ENCODE measurements around the gene KLC3.
"Not testable (repeated sequence)": the region's sequence is repeated elsewhere in the genome, so short reads cannot be mapped to it uniquely, and the experiment has no call there.

Gene KLC3

GRCh38 chr19:45307361-45307760 is 33.2 kb upstream of the KLC3 start:
- H3K79me2 ChIP-seq (ENCODE audit: control insufficient read depth, low read length) = no peaks in the 10 kb centered on the region
- no peaks in the 10 kb centered on the region; the same call in 1 of the 2 replicates for H4K20me1 ChIP-seq (ENCODE audit: control insufficient read depth, insufficient read depth, low read depth, low read length)
- H3F3A ChIP-seq (ENCODE audit: control insufficient read depth, insufficient read depth) = no peaks in the 10 kb centered on the region
- H3K9me3 ChIP-seq (ENCODE audit: control insufficient read depth, insufficient read depth, low read length) = no peaks in the 10 kb centered on the region
- H3K9me2 ChIP-seq (replicated peaks; ENCODE audit: control insufficient read depth, low read length) = no peaks in the 10 kb centered on the region
- no peak overlapping the region for H3K4me3 ChIP-seq (ENCODE audit: low read length)
- no peak overlapping the region for H3K27ac ChIP-seq (ENCODE audit: low read depth, low read length)
- TF ChIP-seq, protein P1, sequence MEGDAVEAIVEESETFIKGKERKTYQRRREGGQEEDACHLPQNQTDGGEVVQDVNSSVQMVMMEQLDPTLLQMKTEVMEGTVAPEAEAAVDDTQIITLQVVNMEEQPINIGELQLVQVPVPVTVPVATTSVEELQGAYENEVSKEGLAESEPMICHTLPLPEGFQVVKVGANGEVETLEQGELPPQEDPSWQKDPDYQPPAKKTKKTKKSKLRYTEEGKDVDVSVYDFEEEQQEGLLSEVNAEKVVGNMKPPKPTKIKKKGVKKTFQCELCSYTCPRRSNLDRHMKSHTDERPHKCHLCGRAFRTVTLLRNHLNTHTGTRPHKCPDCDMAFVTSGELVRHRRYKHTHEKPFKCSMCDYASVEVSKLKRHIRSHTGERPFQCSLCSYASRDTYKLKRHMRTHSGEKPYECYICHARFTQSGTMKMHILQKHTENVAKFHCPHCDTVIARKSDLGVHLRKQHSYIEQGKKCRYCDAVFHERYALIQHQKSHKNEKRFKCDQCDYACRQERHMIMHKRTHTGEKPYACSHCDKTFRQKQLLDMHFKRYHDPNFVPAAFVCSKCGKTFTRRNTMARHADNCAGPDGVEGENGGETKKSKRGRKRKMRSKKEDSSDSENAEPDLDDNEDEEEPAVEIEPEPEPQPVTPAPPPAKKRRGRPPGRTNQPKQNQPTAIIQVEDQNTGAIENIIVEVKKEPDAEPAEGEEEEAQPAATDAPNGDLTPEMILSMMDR (IDR thresholded peaks at IDR 0.05; ENCODE audit: low read depth, low read length, poor library complexity, severe bottlenecking) = no peak
- no peak for TF ChIP-seq EZH2phosphoT487 (IDR thresholded peaks at IDR 0.05; ENCODE audit: borderline replicate concordance, low read length)
- no peaks in the 10 kb centered on the region for H3K36me3 ChIP-seq (ENCODE audit: control insufficient read depth, low read length)
- H3K27me3 ChIP-seq (ENCODE audit: control insufficient read depth, low read length) = no peaks in the 10 kb centered on the region
- no peak overlapping the region for H3K4me2 ChIP-seq (ENCODE audit: low read length)
- H3K4me1 ChIP-seq (ENCODE audit: control insufficient read depth, low read length) = no peaks in the 10 kb centered on the region

DNA sequence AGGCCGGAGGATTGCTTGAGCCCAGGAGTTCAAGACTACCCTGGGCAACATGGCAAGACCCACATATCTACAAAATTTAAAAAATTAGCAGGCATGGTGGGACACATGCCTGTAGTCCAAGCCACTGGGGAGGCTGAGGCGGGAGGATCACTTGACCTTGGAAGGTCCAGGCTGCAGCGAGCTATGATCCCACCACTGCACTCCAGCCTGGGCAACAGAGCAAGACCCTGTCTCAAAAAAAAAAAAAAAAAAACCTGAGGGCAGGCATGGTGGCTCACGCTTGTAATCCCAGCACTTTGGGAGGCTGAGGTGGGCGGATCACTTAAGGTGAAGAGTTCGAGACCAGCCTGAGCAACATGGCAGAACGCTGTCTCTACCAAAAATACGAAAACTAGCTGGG is 31.2 kb upstream of the KLC3 start:
- H3K4me2 ChIP-seq (ENCODE audit: low read length); H3K4me3 ChIP-seq (ENCODE audit: low read length); H3K9me2 ChIP-seq (replicated peaks; ENCODE audit: control insufficient read depth, low read length); H3K79me2 ChIP-seq (ENCODE audit: control insufficient read depth, low read length); H3F3A ChIP-seq (ENCODE audit: control insufficient read depth, insufficient read depth); H3K27me3 ChIP-seq (ENCODE audit: control insufficient read depth, low read length); H3K27ac ChIP-seq (ENCODE audit: low read depth, low read length); H3K4me1 ChIP-seq (ENCODE audit: control insufficient read depth, low read length); H4K20me1 ChIP-seq (ENCODE audit: control insufficient read depth, insufficient read depth, low read depth, low read length); H3K9me3 ChIP-seq (ENCODE audit: control insufficient read depth, insufficient read depth, low read length); H3K36me3 ChIP-seq (ENCODE audit: control insufficient read depth, low read length): not testable (repeated sequence)

- H3K79me2 ChIP-seq (ENCODE audit: control insufficient read depth, low read length) = no peaks in the 10 kb centered on the region
- no peaks in the 10 kb centered on the region for H3K36me3 ChIP-seq (ENCODE audit: control insufficient read depth, low read length)
- no peaks in the 10 kb centered on the region for H4K20me1 ChIP-seq (ENCODE audit: control insufficient read depth, insufficient read depth, low read depth, low read length)
- no peak overlapping the region for H3K27ac ChIP-seq (ENCODE audit: low read depth, low read length)
- H3K27me3 ChIP-seq (ENCODE audit: control insufficient read depth, low read length) = no peaks in the 10 kb centered on the region
- TF ChIP-seq EZH2phosphoT487 (IDR thresholded peaks at IDR 0.05; ENCODE audit: borderline replicate concordance, low read length) = no peak
- TF ChIP-seq, protein P1 (IDR thresholded peaks at IDR 0.05; ENCODE audit: low read depth, low read length, poor library complexity, severe bottlenecking) = no peak
- no peaks in the 10 kb centered on the region for H3F3A ChIP-seq (ENCODE audit: control insufficient read depth, insufficient read depth)
- H3K4me1 ChIP-seq (ENCODE audit: control insufficient read depth, low read length) = no peaks in the 10 kb centered on the region
- no peak overlapping the region for H3K4me3 ChIP-seq (ENCODE audit: low read length)
- no peaks in the 10 kb centered on the region for H3K9me3 ChIP-seq (ENCODE audit: control insufficient read depth, insufficient read depth, low read length)
- H3K9me2 ChIP-seq (replicated peaks; ENCODE audit: control insufficient read depth, low read length) = no peaks in the 10 kb centered on the region
- no peak overlapping the region for H3K4me2 ChIP-seq (ENCODE audit: low read length)
These were observed 28.9 kb upstream of the KLC3 start for GRCh38 chr19:45311621-45312020.

- H3K4me3 ChIP-seq (ENCODE audit: low read length); H3K27me3 ChIP-seq (ENCODE audit: control insufficient read depth, low read length); H3K36me3 ChIP-seq (ENCODE audit: control insufficient read depth, low read length); H3F3A ChIP-seq (ENCODE audit: control insufficient read depth, insufficient read depth); H3K79me2 ChIP-seq (ENCODE audit: control insufficient read depth, low read length); H3K4me1 ChIP-seq (ENCODE audit: control insufficient read depth, low read length); H3K4me2 ChIP-seq (ENCODE audit: low read length); H4K20me1 ChIP-seq (ENCODE audit: control insufficient read depth, insufficient read depth, low read depth, low read length); H3K9me3 ChIP-seq (ENCODE audit: control insufficient read depth, insufficient read depth, low read length); H3K9me2 ChIP-seq (replicated peaks; ENCODE audit: control insufficient read depth, low read length); H3K27ac ChIP-seq (ENCODE audit: low read depth, low read length): not testable (repeated sequence)
These were observed 28.3 kb upstream of the KLC3 start for GRCh38 chr19:45312285-45312684.
